ENCODE results near the gene HBEGF.

The HBEGF gene

GRCh38 chr5:140312067-140312790 is 34.2 kb downstream of the HBEGF start:
- Histone ChIP-seq H3K4me1 (ENCODE audit: insufficient read depth, low read length, severe bottlenecking) (no peaks in the 10 kb centered on the region), H3K79me2 (ENCODE audit: insufficient read depth, low read length) (no peaks in the 10 kb centered on the region), H2AFZ (ENCODE audit: low read length) (no peak overlapping the region; the same call in 1 of the 2 replicates), H3K9me3 (ENCODE audit: low read length) (no peaks in the 10 kb centered on the region), H3K36me3 (ENCODE audit: insufficient read depth, low read length) (no peaks in the 10 kb centered on the region), H3K27ac (ENCODE audit: low read depth, low read length, poor library complexity, severe bottlenecking) (no peak overlapping the region), H3K9ac (ENCODE audit: low read length) (no peak overlapping the region), H3K4me2 (ENCODE audit: low read length) (no peak overlapping the region), H3K4me3 (ENCODE audit: low read depth, low read length, poor library complexity, severe bottlenecking) (no peak overlapping the region), H3K27me3 (ENCODE audit: insufficient read depth, low read length) (no peaks in the 10 kb centered on the region), H3K9me2 (ENCODE audit: low read depth, low read length) (no peaks in the 10 kb centered on the region), H3F3A (ENCODE audit: insufficient read depth, low read length) (no peaks in the 10 kb centered on the region), H4K20me1 (ENCODE audit: insufficient read depth, low read length) (no peaks in the 10 kb centered on the region)
- TF ChIP-seq CTCF (IDR thresholded peaks at IDR 0.05; ENCODE audit: low read length) = no peak
- TF ChIP-seq EZH2 (IDR thresholded peaks at IDR 0.05; ENCODE audit: borderline replicate concordance, low read length) = no peak

- Histone ChIP-seq H3K36me3 (ENCODE audit: insufficient read depth, low read length) (no peaks in the 10 kb centered on the region), H4K20me1 (ENCODE audit: insufficient read depth, low read length) (no peaks in the 10 kb centered on the region), H3F3A (ENCODE audit: insufficient read depth, low read length) (no peaks in the 10 kb centered on the region), H3K9me2 (ENCODE audit: low read depth, low read length) (no peaks in the 10 kb centered on the region), H3K4me1 (ENCODE audit: insufficient read depth, low read length, severe bottlenecking) (no peaks in the 10 kb centered on the region), H3K27me3 (ENCODE audit: insufficient read depth, low read length) (no peaks in the 10 kb centered on the region), H3K9ac (ENCODE audit: low read length) (no peak overlapping the region), H3K79me2 (ENCODE audit: insufficient read depth, low read length) (no peaks in the 10 kb centered on the region), H3K4me2 (ENCODE audit: low read length) (no peak overlapping the region), H3K4me3 (ENCODE audit: low read depth, low read length, poor library complexity, severe bottlenecking) (no peak overlapping the region), H2AFZ (ENCODE audit: low read length) (no peak overlapping the region), H3K9me3 (ENCODE audit: low read length) (no peaks in the 10 kb centered on the region), H3K27ac (ENCODE audit: low read depth, low read length, poor library complexity, severe bottlenecking) (no peak overlapping the region)
- no peak for TF ChIP-seq CTCF (IDR thresholded peaks at IDR 0.05; ENCODE audit: low read length)
- TF ChIP-seq EZH2 (IDR thresholded peaks at IDR 0.05; ENCODE audit: borderline replicate concordance, low read length) = no peak
Measured at GRCh38 chr5:140311011-140311467, 35.4 kb downstream of the HBEGF start.

GRCh38 chr5:140310434-140310833 is 36.0 kb downstream of the HBEGF start:
- Histone ChIP-seq H3K9ac (ENCODE audit: low read length) (no peak overlapping the region), H3K4me3 (ENCODE audit: low read depth, low read length, poor library complexity, severe bottlenecking) (no peak overlapping the region), H3K79me2 (ENCODE audit: insufficient read depth, low read length) (no peaks in the 10 kb centered on the region), H3K4me1 (ENCODE audit: insufficient read depth, low read length, severe bottlenecking) (no peaks in the 10 kb centered on the region), H3K27me3 (ENCODE audit: insufficient read depth, low read length) (no peaks in the 10 kb centered on the region), H4K20me1 (ENCODE audit: insufficient read depth, low read length) (no peaks in the 10 kb centered on the region), H3K27ac (ENCODE audit: low read depth, low read length, poor library complexity, severe bottlenecking) (no peak overlapping the region), H3K9me3 (ENCODE audit: low read length) (no peaks in the 10 kb centered on the region), H3K4me2 (ENCODE audit: low read length) (no peak overlapping the region), H3K36me3 (ENCODE audit: insufficient read depth, low read length) (no peaks in the 10 kb centered on the region), H3K9me2 (ENCODE audit: low read depth, low read length) (no peaks in the 10 kb centered on the region), H2AFZ (ENCODE audit: low read length) (no peak overlapping the region), H3F3A (ENCODE audit: insufficient read depth, low read length) (no peaks in the 10 kb centered on the region)
- TF ChIP-seq CTCF (IDR thresholded peaks at IDR 0.05; ENCODE audit: low read length) = no peak
- no peak for TF ChIP-seq EZH2 (IDR thresholded peaks at IDR 0.05; ENCODE audit: borderline replicate concordance, low read length)
